ENCODE measurements around the gene AASDH. TPM values are rescaled to one million over a fixed set of nuclear protein-coding genes. Genes with fewer than 3 reads are reported as not detected.

AASDH gene
- total RNA-seq, 1 donor from 2014 or later: 9.6 TPM

DNA sequence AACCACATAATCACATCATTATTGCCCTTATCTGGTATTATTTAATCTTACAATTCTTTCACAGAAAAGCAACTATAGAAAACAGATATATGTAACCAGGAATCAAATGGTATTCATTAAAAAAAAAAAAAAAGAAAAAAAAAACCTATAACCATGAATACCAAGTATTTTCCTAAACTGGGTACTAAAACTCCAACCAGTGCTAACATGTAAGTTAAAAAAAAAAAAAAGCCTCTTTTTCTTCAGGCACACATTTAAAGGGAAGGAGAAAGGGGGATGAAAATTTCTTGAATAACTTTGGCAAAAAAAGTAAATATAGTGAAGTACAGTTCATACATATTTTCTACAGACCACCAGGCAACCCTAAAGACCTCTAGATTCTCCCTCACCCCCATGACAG, 46.0 kb upstream of the AASDH start:
- Mint-ChIP-seq H3K27me3 (ENCODE audit: unreplicated experiment) (peaks cover 21% of the 10 kb centered on the region), H3K4me3 (ENCODE audit: unreplicated experiment) (peak overlapping the region; percentile 31), H3K9me3 (ENCODE audit: unreplicated experiment) (no peaks in the 10 kb centered on the region), H3K36me3 (ENCODE audit: low read depth, unreplicated experiment) (peaks cover 4% of the 10 kb centered on the region), H3K4me1 (ENCODE audit: unreplicated experiment) (peaks cover 14% of the 10 kb centered on the region), H3K27ac (ENCODE audit: unreplicated experiment) (no peak overlapping the region)
- no peak for TF ChIP-seq CTCF (IDR thresholded peaks at IDR 0.05; ENCODE audit: unreplicated experiment)
- no peak for DNase-seq (ENCODE audit: low spot score)

GRCh38 chr4:56430203-56430602, 42.9 kb upstream of the AASDH start:
- no peak for DNase-seq (ENCODE audit: low spot score)
- no peaks in the 10 kb centered on the region for H3K9me3 Mint-ChIP-seq (ENCODE audit: unreplicated experiment)
- peaks cover 13% of the 10 kb centered on the region for H3K27me3 Mint-ChIP-seq (ENCODE audit: unreplicated experiment)
- no peak for TF ChIP-seq CTCF (IDR thresholded peaks at IDR 0.05; ENCODE audit: unreplicated experiment)
- H3K27ac Mint-ChIP-seq (ENCODE audit: unreplicated experiment): no peak overlapping the region
- H3K4me3 Mint-ChIP-seq (ENCODE audit: unreplicated experiment): no peak overlapping the region
- no peaks in the 10 kb centered on the region for H3K36me3 Mint-ChIP-seq (ENCODE audit: low read depth, unreplicated experiment)
- peaks cover 8% of the 10 kb centered on the region for H3K4me1 Mint-ChIP-seq (ENCODE audit: unreplicated experiment)

- Mint-ChIP-seq H3K27me3 (ENCODE audit: unreplicated experiment) (no peaks in the 10 kb centered on the region), H3K4me3 (ENCODE audit: unreplicated experiment) (no peak overlapping the region), H3K4me1 (ENCODE audit: unreplicated experiment) (no peaks in the 10 kb centered on the region), H3K36me3 (ENCODE audit: low read depth, unreplicated experiment) (no peaks in the 10 kb centered on the region), H3K27ac (ENCODE audit: unreplicated experiment) (no peak overlapping the region), H3K9me3 (ENCODE audit: unreplicated experiment) (no peaks in the 10 kb centered on the region)
- no peak for DNase-seq (ENCODE audit: low spot score)
- no peak for TF ChIP-seq CTCF (IDR thresholded peaks at IDR 0.05; ENCODE audit: unreplicated experiment)
Measured at GRCh38 chr4:56427179-56427578, 39.9 kb upstream of the AASDH start.

DNA sequence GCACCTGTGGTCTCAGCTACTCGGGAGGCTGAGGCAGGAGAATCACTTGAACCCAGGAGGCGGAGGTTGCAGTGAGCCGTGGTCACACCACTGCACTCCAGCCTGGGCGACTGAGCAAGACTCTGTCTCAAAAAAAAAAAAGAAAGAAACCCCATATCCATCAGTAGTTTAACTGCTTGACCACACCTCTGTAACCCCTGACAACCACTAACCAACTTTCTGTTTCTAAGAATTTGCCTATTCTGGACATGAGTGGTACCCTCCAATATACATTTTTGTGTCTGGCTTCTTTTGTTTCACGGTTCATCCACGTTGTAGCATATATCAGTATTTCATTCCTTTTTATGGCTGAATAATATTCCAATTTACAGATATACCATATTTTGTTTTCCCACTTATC, 39.0 kb upstream of the AASDH start:
- no peak for TF ChIP-seq CTCF (IDR thresholded peaks at IDR 0.05; ENCODE audit: unreplicated experiment)
- no peak overlapping the region for H3K27ac Mint-ChIP-seq (ENCODE audit: unreplicated experiment)
- no peaks in the 10 kb centered on the region for H3K4me1 Mint-ChIP-seq (ENCODE audit: unreplicated experiment)
- H3K9me3 Mint-ChIP-seq (ENCODE audit: unreplicated experiment): no peaks in the 10 kb centered on the region
- no peaks in the 10 kb centered on the region for H3K36me3 Mint-ChIP-seq (ENCODE audit: low read depth, unreplicated experiment)
- no peak for DNase-seq (ENCODE audit: low spot score)
- H3K4me3 Mint-ChIP-seq (ENCODE audit: unreplicated experiment): no peak overlapping the region
- no peaks in the 10 kb centered on the region for H3K27me3 Mint-ChIP-seq (ENCODE audit: unreplicated experiment)

- Mint-ChIP-seq H3K4me3 (ENCODE audit: unreplicated experiment) (no peak overlapping the region), H3K27me3 (ENCODE audit: unreplicated experiment) (no peaks in the 10 kb centered on the region), H3K4me1 (ENCODE audit: unreplicated experiment) (no peaks in the 10 kb centered on the region), H3K9me3 (ENCODE audit: unreplicated experiment) (no peaks in the 10 kb centered on the region), H3K27ac (ENCODE audit: unreplicated experiment) (no peak overlapping the region), H3K36me3 (ENCODE audit: low read depth, unreplicated experiment) (no peaks in the 10 kb centered on the region)
- no peak for DNase-seq (ENCODE audit: low spot score)
- TF ChIP-seq CTCF (IDR thresholded peaks at IDR 0.05; ENCODE audit: unreplicated experiment): no peak
Measured at GRCh38 chr4:56425518-56425917, 38.2 kb upstream of the AASDH start.

Data from endothelial cell (in vitro differentiated cells).